ENCODE results near the gene ALOXE3.

Gene ALOXE3

GRCh38 chr17:8124350-8125153 lies 6.2 kb upstream of the ALOXE3 start:
- DNase-seq (ENCODE audit: low spot score) = no peak
- TF ChIP-seq CTCF (conservative IDR thresholded peaks at IDR 0.05; ENCODE audit: low read depth) = no peak
- H3K27ac ChIP-seq = peak overlapping the region; percentile 90
- POLR2A ChIA-PET (ENCODE audit: low non-redundant PET) = interaction anchor here (0.6 kb wide), 1 partner anchor 70 kb away, joined by 4 read pairs; no protein-coding TSS in a partner anchor
- CTCF ChIA-PET = interaction anchor here (0.6 to 1.2 kb wide), 3 partner anchors 14 to 1567 kb away, joined by 3 to 4 read pairs (median 3); no protein-coding TSS in a partner anchor

- DNase-seq (ENCODE audit: low spot score) = peak; percentile 55
- ChIA-PET CTCF (interaction anchor here (0.6 to 1.2 kb wide), 3 partner anchors 15 to 1566 kb away, joined by 3 to 4 read pairs (median 3); no protein-coding TSS in a partner anchor), POLR2A (ENCODE audit: low non-redundant PET) (interaction anchor here (0.6 kb wide), 1 partner anchor 71 kb away, joined by 4 read pairs; no protein-coding TSS in a partner anchor)
- peak within 1 kb of the TSS; percentile 90 for H3K27ac ChIP-seq
- TF ChIP-seq CTCF (conservative IDR thresholded peaks at IDR 0.05; ENCODE audit: low read depth) = no peak
Measured at GRCh38 chr17:8123695-8124349, 5.5 kb upstream of the ALOXE3 start, which contains the start of gene HES7. Gene HES7 (minus strand): TSS chr17:8124106. CDS start chr17:8124084, 22 bp downstream.

DNA sequence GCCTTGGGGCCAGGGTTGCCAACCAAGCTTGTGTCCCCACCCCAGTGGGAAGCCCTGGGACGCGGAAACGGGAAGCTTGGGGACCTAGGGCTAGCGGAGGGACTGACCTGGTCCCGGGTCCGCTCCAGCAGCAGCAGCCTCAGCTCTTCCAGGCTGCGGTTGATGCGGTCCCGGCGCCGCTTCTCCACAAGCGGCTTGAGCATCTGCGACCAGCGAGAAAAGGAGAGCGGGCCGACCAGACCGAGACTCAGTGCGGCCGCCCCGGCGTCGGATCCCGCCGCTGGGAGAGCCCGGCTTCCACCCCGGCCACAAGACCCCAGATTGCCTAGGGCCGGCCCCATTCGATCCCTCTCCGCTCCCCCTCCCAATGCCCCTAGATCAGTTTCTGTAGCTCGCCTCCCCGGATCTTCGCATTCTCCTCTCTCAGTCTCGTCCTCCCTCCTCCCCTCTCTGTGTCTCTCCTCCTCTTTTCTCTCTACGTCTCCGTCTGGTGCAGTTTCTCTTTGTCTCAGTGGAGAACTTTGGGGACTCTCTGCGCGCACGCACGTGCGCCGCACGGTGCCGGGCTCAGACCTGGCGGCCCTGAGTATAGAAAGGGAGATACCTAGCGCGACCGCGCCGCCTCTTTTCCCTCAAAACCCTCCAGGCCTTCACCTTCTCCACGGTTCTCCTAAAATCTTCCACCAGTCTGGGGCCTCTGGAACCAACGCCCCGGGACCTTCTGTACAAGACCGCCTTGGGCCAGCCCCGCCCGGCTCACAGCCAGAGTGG lies 4.8 kb upstream of the ALOXE3 start:
- CTCF ChIA-PET = interaction anchor here (0.9 to 1.1 kb wide), 4 partner anchors 13 to 98 kb away, joined by 3 to 6 read pairs (median 3); no protein-coding TSS in a partner anchor
- no peak for TF ChIP-seq CTCF (conservative IDR thresholded peaks at IDR 0.05; ENCODE audit: low read depth)
- peak overlapping the region; percentile 90 for H3K27ac ChIP-seq
- DNase-seq (ENCODE audit: low spot score) = no peak
- POLR2A ChIA-PET (ENCODE audit: low non-redundant PET) = no interaction called here

GRCh38 chr17:8122422-8122923 lies 4.2 kb upstream of the ALOXE3 start:
- ChIA-PET CTCF (interaction anchor here (0.7 to 1.1 kb wide), 7 partner anchors 12 to 126 kb away, joined by 3 to 6 read pairs (median 3); no protein-coding TSS in a partner anchor), POLR2A (ENCODE audit: low non-redundant PET) (interaction anchor here (0.6 kb wide), 1 partner anchor 48 kb away, joined by 5 read pairs; no protein-coding TSS in a partner anchor)
- no peak for DNase-seq (ENCODE audit: low spot score)
- peak overlapping the region; percentile 90 for H3K27ac ChIP-seq
- TF ChIP-seq CTCF (conservative IDR thresholded peaks at IDR 0.05; ENCODE audit: low read depth) = no peak

DNA sequence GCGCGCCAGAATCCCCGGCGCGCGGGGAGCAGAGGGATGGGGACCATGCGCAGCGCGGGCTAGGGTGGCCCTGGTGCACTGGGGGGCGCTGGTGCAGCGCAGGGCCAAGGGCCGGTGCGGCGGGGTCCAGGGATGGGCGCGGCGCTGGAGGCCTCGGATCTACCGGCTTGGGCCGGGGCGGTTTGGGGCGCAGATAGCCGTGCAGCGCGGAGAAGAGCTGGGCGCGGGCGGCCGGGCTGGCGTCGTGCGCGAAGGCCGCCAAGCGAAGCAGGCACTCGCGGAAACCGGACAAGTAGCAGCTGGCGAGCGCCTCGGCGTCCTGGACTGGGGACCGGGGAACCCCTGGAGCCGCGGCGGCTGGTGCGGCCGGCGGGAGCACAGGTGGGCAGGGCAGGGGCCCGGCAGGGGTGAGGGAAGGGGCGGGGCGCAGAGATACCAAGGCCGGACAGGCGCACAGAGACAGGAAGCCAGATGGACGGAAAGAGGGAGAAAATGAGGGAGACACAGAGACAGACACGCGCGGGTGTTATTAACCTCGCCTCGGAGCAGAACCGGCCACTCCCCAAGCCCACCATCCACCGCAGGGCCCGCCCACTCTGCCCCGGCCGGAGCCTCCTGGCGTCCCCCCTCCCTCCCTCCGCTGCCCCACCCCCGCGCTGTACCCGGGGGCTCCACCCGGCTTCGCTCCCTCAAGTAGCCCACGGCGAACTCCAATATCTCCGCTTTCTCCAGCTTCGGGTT lies 3.5 kb upstream of the ALOXE3 start:
- TF ChIP-seq CTCF (conservative IDR thresholded peaks at IDR 0.05; ENCODE audit: low read depth) = peak; percentile 79
- ChIA-PET POLR2A (ENCODE audit: low non-redundant PET) (interaction anchor here (0.6 kb wide), 1 partner anchor 49 kb away, joined by 5 read pairs; no protein-coding TSS in a partner anchor), CTCF (interaction anchor here (0.7 to 1.1 kb wide), 6 partner anchors 11 to 127 kb away, joined by 3 to 6 read pairs (median 3); no protein-coding TSS in a partner anchor)
- DNase-seq (ENCODE audit: low spot score) = peak; percentile 56
- peak overlapping the region; percentile 90 for H3K27ac ChIP-seq
